Neural cell (in vitro differentiated cells): ENCODE measurements around the gene FRY. TPM values are rescaled to one million over a fixed set of nuclear protein-coding genes. Genes with fewer than 3 reads are reported as not detected.

ENCODE experiments used
- H2AFZ ChIP-seq: fragments of 200-600, 300-800 bp; sonication (generic), shearing (Covaris generic); 2 replicates; pipeline ENCODE4 v1.6.0; 2014; ENCODE audit warnings: low read depth, mild to moderate bottlenecking, antibody characterized with exemption, low read length, moderate library complexity
- H3F3A ChIP-seq: fragments of 200-600 bp; shearing (Covaris generic); 2 replicates; pipeline ENCODE4 v1.6.1; 2016; ENCODE audit warnings: mild to moderate bottlenecking, moderate library complexity, mixed read lengths, antibody characterized with exemption, low read length; ENCODE audit not compliant: insufficient read depth, poor library complexity, severe bottlenecking
- H3K27ac ChIP-seq: fragments of 200-600, 300-800 bp; sonication (generic), shearing (Covaris generic); 2 replicates; pipeline ENCODE4 v1.5.1; 2014; ENCODE audit warnings: mild to moderate bottlenecking, low read length, moderate library complexity
- H3K27me3 ChIP-seq: fragments of 300-800, 200-600 bp; sonication (generic), shearing (Covaris generic); 2 replicates; pipeline ENCODE4 v1.6.0; 2014; ENCODE audit warnings: mild to moderate bottlenecking, low read depth, low read length, moderate library complexity; ENCODE audit not compliant: insufficient read depth
- H3K36me3 ChIP-seq: fragments of 300-800, 200-600 bp; sonication (generic), shearing (Covaris generic); 2 replicates; pipeline ENCODE4 v1.5.1; 2014; ENCODE audit warnings: mild to moderate bottlenecking, antibody characterized with exemption, low read length, moderate library complexity; ENCODE audit not compliant: insufficient read depth
- H3K4me2 ChIP-seq: fragments of 300-800, 200-600 bp; sonication (generic), shearing (Covaris generic); 2 replicates; pipeline ENCODE4 v1.6.0; 2014; ENCODE audit warnings: mild to moderate bottlenecking, low read length
- H3K4me3 ChIP-seq: fragments of 300-800, 200-600 bp; sonication (generic), shearing (Covaris generic); 2 replicates; pipeline ENCODE4 v1.5.1; 2014; ENCODE audit warnings: mild to moderate bottlenecking, low read length, moderate library complexity
- H3K79me2 ChIP-seq: fragments of 200-600 bp; shearing (Covaris generic); replicated peaks from 2 replicates; pipeline ENCODE4 v1.6.0; 2014; ENCODE audit warnings: mild to moderate bottlenecking, low read length, moderate library complexity; ENCODE audit not compliant: insufficient read depth
- H3K9ac ChIP-seq: fragments of 300-800, 200-600 bp; sonication (generic), shearing (Covaris generic); 2 replicates; pipeline ENCODE4 v1.6.1; 2016; ENCODE audit warnings: mild to moderate bottlenecking, low read length, mixed read lengths
- H3K9me2 ChIP-seq: fragments of 200-600 bp; shearing (Covaris generic); 2 replicates; pipeline ENCODE4 v1.6.1; 2016; ENCODE audit warnings: mild to moderate bottlenecking, low read length, mixed read lengths; ENCODE audit not compliant: insufficient read depth
- H3K9me3 ChIP-seq: fragments of 200-600, 300-800 bp; sonication (generic), shearing (Covaris generic); 2 replicates; pipeline ENCODE4 v1.6.1; 2016; ENCODE audit warnings: mild to moderate bottlenecking, mixed run types, low read length, moderate library complexity, mixed read lengths
- H4K20me1 ChIP-seq: fragments of 200-600 bp; shearing (Covaris generic); 2 replicates; pipeline ENCODE4 v1.6.1; 2016; ENCODE audit warnings: mild to moderate bottlenecking, mixed run types; ENCODE audit not compliant: insufficient read depth
- CTCF ChIP-seq: fragments of 450-650 bp; IDR thresholded peaks from 2 replicates; pipeline ENCODE4 v1.5.1; 2014; ENCODE audit warnings: antibody characterized with exemption, mild to moderate bottlenecking, moderate library complexity; ENCODE audit not compliant: poor library complexity, severe bottlenecking
- EP300 ChIP-seq: fragments of 450-650 bp; conservative IDR thresholded peaks from 2 replicates; pipeline ENCODE4 v1.6.1; 2014; ENCODE audit warnings: antibody characterized with exemption, mild to moderate bottlenecking, moderate library complexity; ENCODE audit not compliant: poor library complexity, severe bottlenecking
- EZH2 ChIP-seq: fragments of 200-600, 300-800 bp; shearing (Covaris generic), sonication (generic); IDR thresholded peaks from 2 replicates; pipeline ENCODE4 v1.6.1; 2014; ENCODE audit warnings: antibody characterized with exemption, low read length, borderline replicate concordance, mild to moderate bottlenecking; ENCODE audit not compliant: insufficient read depth, poor library complexity, severe bottlenecking
- MXI1 ChIP-seq: fragments of 450-650 bp; conservative IDR thresholded peaks from 2 replicates; pipeline ENCODE4 v1.6.1; 2014; ENCODE audit warnings: antibody characterized with exemption, mild to moderate bottlenecking; ENCODE audit not compliant: poor library complexity, severe bottlenecking
- POLR2AphosphoS5 ChIP-seq: IDR thresholded peaks from 2 replicates; pipeline ENCODE4 v1.6.1; 2012
- RAD21 ChIP-seq: fragments of 450-650 bp; conservative IDR thresholded peaks from 2 replicates; pipeline ENCODE4 v1.6.1; 2014; ENCODE audit warnings: antibody characterized with exemption, mild to moderate bottlenecking, moderate library complexity
- REST ChIP-seq: IDR thresholded peaks from 2 replicates; pipeline ENCODE4 v1.6.1; 2012; ENCODE audit warnings: borderline replicate concordance
- SMC3 ChIP-seq: fragments of 450-650 bp; conservative IDR thresholded peaks from 2 replicates; pipeline ENCODE4 v1.6.1; 2014; ENCODE audit warnings: antibody characterized with exemption, mild to moderate bottlenecking, moderate library complexity; ENCODE audit not compliant: poor library complexity
- TAF1 ChIP-seq: IDR thresholded peaks from 2 replicates; pipeline ENCODE4 v1.6.1; 2012; ENCODE audit warnings: low read depth
- polyA plus RNA-seq: library from polyadenylated mRNA; depleted of rRNA; stranded (reverse); fragments of >200 nt; gene quantifications from 2 replicates; pipeline ENCODE4 v1.2.3, GENCODE V29; 2014

Gene FRY
- polyA plus RNA-seq, 1 donor from 2014 or later = 49.3 TPM

GRCh38 chr13:32208860-32209259, 177.3 kb downstream of the FRY start:
- no peaks in the 10 kb centered on the region for H3K79me2 ChIP-seq
- no peaks in the 10 kb centered on the region for H3K9me3 ChIP-seq
- TF ChIP-seq CTCF (no peak), MXI1 (no peak), SMC3 (no peak), EP300 (no peak)

GRCh38 chr13:32209652-32210051, 178.1 kb downstream of the FRY start:
- Histone ChIP-seq H3K36me3 (peaks cover 15% of the 10 kb centered on the region), H3F3A (no peaks in the 10 kb centered on the region), H3K9me2 (no peaks in the 10 kb centered on the region), H3K4me2 (no peak overlapping the region), H2AFZ (no peak overlapping the region), H3K79me2 (no peaks in the 10 kb centered on the region), H3K4me3 (no peak overlapping the region), H3K9me3 (no peaks in the 10 kb centered on the region), H3K9ac (no peak overlapping the region), H3K27me3 (no peaks in the 10 kb centered on the region), H3K27ac (no peak overlapping the region), H4K20me1 (no peaks in the 10 kb centered on the region)
- TF ChIP-seq MXI1 (no peak), POLR2AphosphoS5 (no peak), EP300 (no peak), CTCF (no peak), EZH2 (no peak), SMC3 (no peak), RAD21 (no peak), TAF1 (no peak), REST (no peak)

More at GRCh38 chr13:32208860-32209259, 177.3 kb downstream of the FRY start:
- H3K36me3 ChIP-seq = peaks cover 10% of the 10 kb centered on the region
- H3K4me3 ChIP-seq = no peak overlapping the region
- H3F3A ChIP-seq = no peaks in the 10 kb centered on the region
- H3K4me2 ChIP-seq = no peak overlapping the region
- H3K27me3 ChIP-seq = no peaks in the 10 kb centered on the region
- H3K9ac ChIP-seq = no peak overlapping the region
- H2AFZ ChIP-seq = no peak overlapping the region
- no peak overlapping the region for H3K27ac ChIP-seq
- no peaks in the 10 kb centered on the region for H3K9me2 ChIP-seq
- no peaks in the 10 kb centered on the region for H4K20me1 ChIP-seq
